ACC112 (cell line): ENCODE measurements around the gene CD8B.
"Not testable (repeated sequence)": the region's sequence is repeated elsewhere in the genome, so short reads cannot be mapped to it uniquely, and the experiment has no call there.

Experiments
- H2AFZ ChIP-seq: fragments of 200-600 bp; sonication (generic); one replicate; pipeline ENCODE4 v1.6.0; 2017; ENCODE audit warnings: antibody characterized with exemption, low read length; ENCODE audit not compliant: unreplicated experiment
- H3K27ac ChIP-seq: fragments of 200-600 bp; sonication (generic); 2 replicates; pipeline ENCODE4 v1.5.1; 2014; ENCODE audit warnings: low read depth, mild to moderate bottlenecking, antibody characterized with exemption, low read length, moderate library complexity
- H3K27me3 ChIP-seq: fragments of 200-600 bp; sonication (generic); 2 replicates; pipeline ENCODE4 v1.6.1; 2014; ENCODE audit warnings: mild to moderate bottlenecking, antibody characterized with exemption, low read length, moderate library complexity, mixed read lengths; ENCODE audit not compliant: insufficient read depth
- H3K36me3 ChIP-seq: fragments of 200-600 bp; sonication (generic); 2 replicates; pipeline ENCODE4 v1.6.1; 2016; ENCODE audit warnings: mild to moderate bottlenecking, antibody characterized with exemption, low read length, moderate library complexity, mixed read lengths; ENCODE audit not compliant: insufficient read depth
- H3K4me1 ChIP-seq: fragments of 200-600 bp; sonication (generic); one replicate; pipeline ENCODE4 v1.6.1; 2016; ENCODE audit warnings: low read length, mixed read lengths; ENCODE audit not compliant: insufficient read depth, unreplicated experiment, control insufficient read depth
- H3K4me3 ChIP-seq: fragments of 200-600 bp; sonication (generic); 2 replicates; pipeline ENCODE4 v1.5.1; 2014; ENCODE audit warnings: mild to moderate bottlenecking, low read depth, low read length
- H3K79me2 ChIP-seq: fragments of 200-600 bp; sonication (generic); one replicate; pipeline ENCODE4 v1.6.0; 2016; ENCODE audit warnings: low read length; ENCODE audit not compliant: control insufficient read depth, unreplicated experiment, insufficient read depth

CD8B gene

GRCh38 chr2:86835548-86835889 is 26.2 kb downstream of the CD8B start:
- H3K4me1 ChIP-seq, H3K79me2 ChIP-seq, H3K27me3 ChIP-seq, H3K36me3 ChIP-seq, H3K27ac ChIP-seq, H3K4me3 ChIP-seq, H2AFZ ChIP-seq: not testable (repeated sequence)

DNA sequence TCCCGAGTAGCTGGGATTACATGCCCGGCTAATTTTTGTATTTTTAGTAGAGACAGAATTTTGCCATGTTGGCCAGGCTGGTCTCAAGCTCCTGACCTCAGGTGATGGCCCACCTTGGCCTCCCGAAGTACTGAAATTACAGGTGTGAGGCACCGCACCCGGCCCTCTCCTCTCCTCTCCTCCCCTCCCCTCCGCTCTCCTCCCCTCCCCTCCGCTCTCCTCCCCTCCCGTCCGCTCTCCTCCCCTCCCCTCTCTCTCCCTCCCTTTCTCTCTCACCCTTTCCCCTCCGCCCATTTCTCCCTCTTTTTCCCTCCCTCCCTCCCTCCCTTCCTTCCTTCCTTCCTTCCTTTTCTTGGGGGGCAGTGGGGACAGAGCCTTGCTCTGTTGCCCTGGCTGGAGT is 28.4 kb downstream of the CD8B start:
- no peak overlapping the region for H3K4me3 ChIP-seq

DNA sequence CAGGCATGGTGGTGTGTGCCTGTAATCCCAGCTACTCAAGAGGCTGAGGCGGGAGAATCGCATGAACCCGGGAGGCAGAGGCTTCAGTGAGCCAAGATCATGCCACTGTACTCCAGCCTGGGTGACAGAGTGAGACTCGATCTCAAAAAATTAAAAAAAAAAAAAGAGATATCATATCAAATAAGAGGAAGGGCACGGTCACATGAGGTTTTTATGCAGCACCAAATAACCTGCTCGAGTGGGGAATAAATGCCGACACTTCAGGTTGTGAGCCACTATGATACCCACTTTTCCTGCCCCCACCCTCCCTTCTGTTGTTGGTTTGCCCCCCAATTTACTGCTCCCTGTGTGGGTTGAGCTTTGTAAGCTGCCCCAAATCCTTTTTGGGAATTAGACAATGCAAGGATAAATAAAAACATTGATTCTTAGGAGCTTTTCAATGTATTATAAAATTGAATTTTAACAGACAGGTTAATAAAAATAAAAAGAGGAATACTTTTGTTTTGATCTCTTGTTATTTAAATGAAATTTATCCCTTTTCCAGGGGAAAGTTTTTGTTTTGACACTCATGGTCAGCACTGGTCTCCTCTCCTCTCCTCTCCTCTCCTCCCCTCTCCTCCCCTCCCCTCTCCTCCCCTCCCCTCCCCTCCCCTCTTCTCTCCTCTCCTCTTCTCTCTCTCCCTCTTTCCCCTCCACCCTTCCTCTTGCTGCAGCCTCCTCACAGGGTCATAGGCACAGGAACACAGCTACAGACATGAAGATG is 29.2 kb downstream of the CD8B start:
- Histone ChIP-seq H3K27ac (no peak overlapping the region), H3K4me3 (no peak overlapping the region), H3K36me3 (no peaks in the 10 kb centered on the region), H3K27me3 (no peaks in the 10 kb centered on the region), H3K79me2 (no peaks in the 10 kb centered on the region), H3K4me1 (peaks cover 3% of the 10 kb centered on the region), H2AFZ (no peak overlapping the region)

More for the DNA sequence above, 28.4 kb downstream of the CD8B start:
- Histone ChIP-seq H3K27ac (no peak overlapping the region), H3K4me1 (peaks cover 3% of the 10 kb centered on the region), H2AFZ (no peak overlapping the region), H3K36me3 (no peaks in the 10 kb centered on the region), H3K79me2 (no peaks in the 10 kb centered on the region), H3K27me3 (no peaks in the 10 kb centered on the region)

DNA sequence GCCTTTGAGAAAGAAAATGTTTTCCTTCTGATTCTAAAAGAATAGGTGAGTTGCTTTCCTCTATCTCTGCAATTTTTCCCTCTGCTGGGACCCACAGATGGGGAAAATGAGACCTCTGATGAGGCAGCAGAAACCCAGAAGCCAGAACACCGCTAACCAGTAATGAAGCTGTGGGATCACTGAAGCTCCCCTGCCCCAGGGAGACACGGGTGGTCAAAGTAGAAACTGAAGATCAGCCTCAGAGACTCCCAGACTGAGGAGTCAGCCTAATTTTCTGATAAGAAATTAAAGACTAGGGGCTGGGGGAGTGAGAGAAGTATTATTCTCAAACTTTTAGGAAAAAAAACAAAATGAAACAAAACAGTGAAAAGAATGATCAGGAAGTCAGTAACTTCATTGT is 30.1 kb downstream of the CD8B start:
- Histone ChIP-seq H3K27me3 (no peaks in the 10 kb centered on the region), H3K4me1 (peaks cover 3% of the 10 kb centered on the region), H3K36me3 (no peaks in the 10 kb centered on the region), H3K79me2 (no peaks in the 10 kb centered on the region), H3K4me3 (peak overlapping the region; percentile 53), H2AFZ (peak overlapping the region; percentile 80), H3K27ac (no peak overlapping the region)

DNA sequence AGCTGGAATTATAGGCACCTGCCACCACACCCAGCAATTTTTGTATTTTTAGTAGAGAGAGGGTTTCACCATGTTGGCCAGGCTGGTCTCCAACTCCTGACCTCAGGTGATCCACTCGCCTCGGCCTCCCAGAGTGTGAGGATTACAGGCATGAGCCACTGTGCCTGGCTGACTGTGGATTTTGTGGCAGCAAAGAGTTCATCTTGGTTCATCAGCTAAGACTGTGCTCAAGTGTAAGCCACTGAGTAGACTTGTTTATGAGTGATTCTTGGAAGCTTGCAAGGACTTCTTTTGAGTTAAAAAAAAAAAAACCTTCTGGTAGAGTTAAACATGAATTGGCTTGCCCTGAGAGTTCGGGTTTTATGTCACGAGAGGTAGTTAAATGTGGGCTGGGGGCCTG is 34.7 kb downstream of the CD8B start:
- Histone ChIP-seq H3K4me1 (peaks cover 3% of the 10 kb centered on the region), H2AFZ (no peak overlapping the region), H3K36me3 (no peaks in the 10 kb centered on the region), H3K79me2 (no peaks in the 10 kb centered on the region), H3K4me3 (no peak overlapping the region), H3K27me3 (0 out of 2 replicates have a peak, but pooled peaks cover 10% of the 10 kb centered on the region), H3K27ac (no peak overlapping the region)

- 0 out of 2 replicates have a peak, but pooled peaks cover 10% of the 10 kb centered on the region for H3K27me3 ChIP-seq
- H2AFZ ChIP-seq: no peak overlapping the region
- H3K36me3 ChIP-seq: no peaks in the 10 kb centered on the region
- no peak overlapping the region for H3K4me3 ChIP-seq
- no peaks in the 10 kb centered on the region for H3K79me2 ChIP-seq
- H3K4me1 ChIP-seq: no peaks in the 10 kb centered on the region
- no peak overlapping the region for H3K27ac ChIP-seq
Observed at GRCh38 chr2:86825693-86826381, 35.8 kb downstream of the CD8B start.

GRCh38 chr2:86825036-86825692 is 36.5 kb downstream of the CD8B start:
- Histone ChIP-seq H3K4me3 (no peak overlapping the region), H2AFZ (no peak overlapping the region)

GRCh38 chr2:86822668-86823345 is 38.9 kb downstream of the CD8B start:
- Histone ChIP-seq H3K27ac (no peak overlapping the region), H3K4me1 (no peaks in the 10 kb centered on the region), H3K79me2 (no peaks in the 10 kb centered on the region), H3K4me3 (no peak overlapping the region), H3K27me3 (peaks cover 28% of the 10 kb centered on the region), H3K36me3 (no peaks in the 10 kb centered on the region), H2AFZ (no peak overlapping the region)

More at GRCh38 chr2:86825036-86825692, 36.5 kb downstream of the CD8B start:
- no peaks in the 10 kb centered on the region for H3K36me3 ChIP-seq
- no peaks in the 10 kb centered on the region for H3K4me1 ChIP-seq
- no peak overlapping the region for H3K27ac ChIP-seq
- peaks cover 11% of the 10 kb centered on the region for H3K27me3 ChIP-seq
- no peaks in the 10 kb centered on the region for H3K79me2 ChIP-seq

DNA sequence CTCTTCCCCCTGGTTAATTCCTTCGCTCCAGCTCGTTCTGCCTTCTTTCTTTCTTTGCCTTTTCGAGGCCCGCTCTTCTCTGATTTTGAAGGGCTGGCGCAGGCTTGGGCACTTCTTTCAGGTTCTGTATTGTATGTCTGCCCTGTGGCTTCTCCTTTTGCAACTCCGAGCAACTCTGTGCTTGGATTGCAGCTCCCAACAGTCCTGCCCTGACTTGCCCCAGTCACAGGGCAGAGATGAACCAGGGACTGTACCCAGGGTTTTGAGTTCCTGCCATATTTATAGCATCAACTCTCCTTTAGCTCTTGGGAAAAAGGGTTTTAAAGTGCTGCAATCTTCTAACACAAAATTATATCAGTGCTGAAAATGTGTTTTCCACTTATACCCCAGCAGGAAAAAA is 39.8 kb downstream of the CD8B start:
- Histone ChIP-seq H3K36me3 (no peaks in the 10 kb centered on the region), H2AFZ (no peak overlapping the region), H3K4me3 (no peak overlapping the region), H3K4me1 (no peaks in the 10 kb centered on the region), H3K79me2 (no peaks in the 10 kb centered on the region), H3K27ac (no peak overlapping the region), H3K27me3 (peaks cover 28% of the 10 kb centered on the region)

GRCh38 chr2:86821306-86821705 is 40.4 kb downstream of the CD8B start:
- Histone ChIP-seq H3K27ac (no peak overlapping the region), H3K4me3 (no peak overlapping the region), H2AFZ (no peak overlapping the region), H3K4me1 (no peaks in the 10 kb centered on the region), H3K36me3 (no peaks in the 10 kb centered on the region), H3K27me3 (peaks cover 28% of the 10 kb centered on the region), H3K79me2 (no peaks in the 10 kb centered on the region)
